Mammary epithelial cell (primary cell): ENCODE data around the gene LAMC3.

ENCODE experiments used
- CTCF ChIP-seq, 2 donors: IDR thresholded peaks in 1 of 2; conservative IDR thresholded peaks in 1 of 2; 2 replicates each; pipeline ENCODE4 v1.5.1; 2011 to 2012; ENCODE audit warnings: inconsistent platforms in 2 of 2, low read length in 2 of 2, mild to moderate bottlenecking in 2 of 2, control low read depth in 1 of 2, low read depth in 1 of 2; ENCODE audit not compliant: insufficient read depth in 1 of 2; ENCODE audit errors: extremely low read depth in 1 of 2
- EZH2 ChIP-seq: IDR thresholded peaks from 2 replicates; pipeline ENCODE4 v1.6.1; 2012; ENCODE audit warnings: low read length, inconsistent platforms, borderline replicate concordance

GRCh38 chr9:131094015-131094414 is 85.0 kb downstream of the LAMC3 start:
- TF ChIP-seq CTCF (conservative IDR thresholded peaks at IDR 0.05 in 1 of 2, IDR thresholded peaks at IDR 0.05 in 1 of 2; ENCODE audit: extremely low read depth in 1 of 2, insufficient read depth in 1 of 2, low read depth in 1 of 2, low read length in 2 of 2), result no peak
- no peak for TF ChIP-seq EZH2
